Retina (tissue), 1 donor: ENCODE results near the gene KCNIP1.

Source experiments
- DNase-seq: peaks from one replicate; pipeline ENCODE4 v3.0.0-alpha.2; 2016

KCNIP1 gene

DNA sequence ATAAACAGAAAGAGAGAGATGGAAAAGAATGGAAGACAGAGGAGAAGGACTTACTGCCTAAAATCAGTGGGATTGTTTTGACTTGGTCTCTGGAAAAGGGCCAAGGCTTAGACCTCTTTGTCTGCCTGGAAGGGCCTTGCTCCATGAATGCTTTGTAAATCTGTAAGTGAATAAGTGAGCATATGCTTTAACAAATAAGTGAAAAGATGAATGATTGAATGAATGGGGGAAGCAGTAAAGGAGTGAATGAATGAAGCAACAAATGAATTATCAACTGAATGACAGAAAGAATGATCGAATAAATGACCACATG lies 5.5 kb downstream of the KCNIP1 start:
- DNase-seq: no peak

DNA sequence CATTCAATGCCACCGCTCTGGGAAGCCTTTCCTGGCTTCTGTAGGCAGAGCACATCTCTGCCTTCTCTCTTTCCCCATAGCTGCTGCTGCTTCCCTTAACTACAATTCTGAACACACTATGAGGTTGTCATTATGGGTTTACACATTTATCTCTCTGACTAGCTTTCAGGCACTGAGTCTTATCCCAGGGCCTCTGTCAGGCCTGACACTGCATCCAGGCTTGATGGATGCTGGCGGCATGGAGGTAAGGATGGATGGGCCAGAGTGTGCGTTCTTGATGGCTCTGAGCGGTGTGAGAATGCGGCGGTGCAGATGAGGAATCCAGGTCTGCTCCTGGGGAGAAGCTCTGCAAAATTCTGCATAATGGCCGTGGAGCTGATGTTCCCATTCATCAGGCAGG lies 6.3 kb downstream of the KCNIP1 start:
- DNase-seq: no peak

DNA sequence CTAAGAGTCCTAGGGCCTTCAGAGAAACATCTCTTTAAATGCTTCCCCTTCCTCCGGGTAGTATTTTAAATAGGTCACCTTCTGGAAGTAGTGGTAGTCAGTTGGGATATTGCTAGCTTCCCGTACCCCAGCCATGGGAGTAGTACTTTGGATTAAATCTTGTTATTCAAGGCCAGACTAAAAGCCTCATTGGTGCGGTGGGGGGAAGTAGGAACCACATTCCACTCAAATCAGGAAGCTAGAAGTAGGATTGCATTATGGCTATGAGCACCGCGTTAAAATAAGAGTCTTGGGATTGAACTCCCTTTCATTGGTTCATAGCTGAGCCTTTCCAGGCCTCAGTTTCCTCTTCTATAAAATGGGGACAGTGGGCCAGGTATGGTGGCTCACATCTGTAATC lies 6.7 kb downstream of the KCNIP1 start:
- DNase-seq: no peak

DNA sequence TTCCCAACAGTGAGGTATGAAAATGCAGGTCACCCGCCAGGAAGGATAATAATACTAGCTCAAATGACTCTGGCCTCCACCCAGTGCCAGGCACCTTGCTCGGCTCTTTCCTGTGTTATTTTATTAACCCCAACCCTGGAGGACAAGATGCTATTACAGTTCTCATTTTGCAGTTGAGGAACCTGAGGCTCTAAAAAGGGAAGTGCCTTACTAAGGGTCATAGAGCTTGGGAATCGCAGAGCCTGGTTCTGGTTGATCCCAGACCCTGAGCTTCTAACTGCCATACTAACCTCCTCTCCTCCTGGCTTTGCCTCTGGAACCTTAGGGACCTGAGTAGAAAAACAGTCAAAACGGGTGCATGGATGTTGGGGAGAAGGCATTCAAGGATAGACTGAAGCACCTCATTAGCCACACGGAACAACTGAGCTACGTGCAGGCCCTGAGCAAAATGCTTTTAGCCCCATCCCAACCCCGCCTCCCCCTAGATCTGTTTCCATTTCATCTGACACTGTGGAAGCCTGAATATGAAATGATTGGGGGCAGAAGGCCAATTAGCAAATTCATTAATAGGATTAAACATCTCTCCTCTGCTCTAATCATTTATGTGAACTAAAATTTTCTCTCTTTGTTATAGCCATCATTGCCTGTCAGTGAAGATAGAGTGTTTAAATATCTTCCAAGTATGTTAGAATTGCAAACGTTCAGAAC lies 7.9 kb downstream of the KCNIP1 start:
- no peak for DNase-seq

DNA sequence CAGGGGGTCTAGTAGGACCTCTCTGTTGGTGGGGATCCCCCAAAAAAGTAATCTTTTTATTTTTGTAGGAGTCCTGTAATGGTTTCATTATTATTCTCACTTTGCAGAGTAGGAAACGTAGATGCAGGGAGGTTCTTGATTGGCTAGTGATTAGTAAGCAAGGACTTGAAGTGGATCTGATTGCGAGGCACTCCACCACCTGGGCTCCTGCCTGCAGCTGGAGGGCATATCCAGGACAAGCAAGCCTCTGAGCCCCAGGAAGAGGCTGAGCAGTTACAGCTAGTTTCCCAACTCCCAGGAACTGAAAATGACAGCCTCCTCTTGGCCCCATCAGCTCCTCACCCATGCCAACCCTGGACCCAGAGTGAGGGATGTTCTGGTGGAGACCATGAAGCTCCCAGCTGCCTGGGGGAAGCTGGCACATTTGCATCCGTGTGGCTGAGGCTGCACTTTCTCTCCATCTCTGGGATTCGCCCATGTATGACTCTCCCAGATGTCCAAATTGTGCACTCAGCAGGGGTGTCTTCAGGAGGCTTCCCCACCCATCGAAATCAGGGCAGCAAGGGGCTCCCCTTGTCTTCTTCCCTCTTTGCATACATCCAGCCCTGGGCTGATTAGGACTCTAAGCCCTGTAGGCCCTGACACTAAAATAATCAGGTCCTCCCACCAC lies 10.2 kb downstream of the KCNIP1 start:
- DNase-seq: no peak

DNA sequence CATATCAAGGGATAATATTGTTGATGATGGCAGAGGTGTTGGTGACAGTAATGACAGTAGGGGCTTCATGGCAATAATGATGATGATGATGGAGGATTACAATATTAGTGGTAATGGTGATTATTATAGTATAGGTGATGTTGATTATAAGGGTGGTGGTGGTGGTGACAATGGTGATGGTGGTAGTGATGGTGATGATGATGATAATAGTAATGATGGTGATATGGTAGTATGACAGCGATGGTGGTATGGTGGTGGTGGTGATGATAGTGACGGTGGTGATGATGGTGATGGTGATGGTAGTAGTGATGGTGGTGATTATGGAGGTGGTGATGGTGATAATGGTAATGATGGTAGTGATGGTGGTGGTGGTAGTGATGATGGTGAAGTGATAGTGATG lies 13.6 kb downstream of the KCNIP1 start:
- no peak for DNase-seq

DNA sequence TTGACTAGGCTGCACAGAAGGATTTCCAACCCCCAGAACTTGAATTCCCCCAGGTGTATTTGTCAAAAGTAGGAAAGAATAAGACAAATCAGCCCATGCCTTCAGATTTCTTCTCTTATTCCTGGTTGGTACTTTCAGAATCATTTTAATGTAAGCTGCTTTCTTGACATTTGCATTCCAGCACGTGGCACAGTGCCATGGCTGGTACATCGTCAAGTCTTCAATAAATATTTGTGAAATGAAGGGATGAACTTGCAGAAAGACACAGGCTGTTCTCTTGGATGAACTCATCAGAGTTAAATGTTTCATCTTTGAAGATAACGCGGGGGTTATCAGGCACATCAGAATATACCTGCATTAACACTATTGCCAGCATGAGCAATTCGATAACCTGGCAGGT lies 14.5 kb downstream of the KCNIP1 start:
- no peak for DNase-seq

DNA sequence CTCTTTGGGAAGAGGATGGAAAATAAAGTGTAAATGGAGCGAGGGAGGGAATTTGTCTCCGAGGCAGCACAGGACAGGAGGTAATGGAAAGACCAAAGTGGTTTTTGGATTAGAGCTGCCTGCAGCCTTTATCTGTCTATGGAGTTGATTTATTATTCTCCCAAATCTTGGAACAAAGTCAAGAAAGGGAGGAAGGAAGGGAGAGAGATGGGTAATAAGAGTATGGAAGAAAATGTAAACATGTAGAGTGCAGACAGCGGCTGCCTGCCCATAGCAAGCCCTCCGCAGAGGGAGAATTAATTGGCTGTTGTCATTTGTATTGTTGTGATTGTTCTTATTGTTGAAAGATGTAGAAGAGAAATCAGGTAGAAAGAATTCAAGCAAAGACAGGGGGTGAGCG lies 15.7 kb downstream of the KCNIP1 start:
- DNase-seq: no peak

DNA sequence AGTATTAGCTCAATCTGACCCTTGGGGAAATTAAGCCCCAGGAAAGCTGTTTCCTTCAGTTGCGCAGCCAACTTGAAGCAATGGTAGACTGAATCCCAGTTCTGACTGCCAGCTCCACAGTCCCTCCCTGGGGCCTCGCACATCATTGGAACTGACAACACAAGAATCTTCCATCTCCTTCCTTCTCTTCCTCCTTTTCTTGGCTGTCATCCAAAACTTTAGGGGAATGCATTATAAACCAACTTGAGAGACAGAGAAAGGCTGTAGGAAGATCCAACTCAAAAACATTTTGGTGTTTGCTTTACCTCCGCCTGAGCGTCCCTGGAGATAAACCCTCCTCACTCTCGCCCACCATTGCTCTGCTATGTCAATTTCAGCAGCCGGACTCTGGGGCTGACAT lies 16.6 kb downstream of the KCNIP1 start:
- no peak for DNase-seq

DNA sequence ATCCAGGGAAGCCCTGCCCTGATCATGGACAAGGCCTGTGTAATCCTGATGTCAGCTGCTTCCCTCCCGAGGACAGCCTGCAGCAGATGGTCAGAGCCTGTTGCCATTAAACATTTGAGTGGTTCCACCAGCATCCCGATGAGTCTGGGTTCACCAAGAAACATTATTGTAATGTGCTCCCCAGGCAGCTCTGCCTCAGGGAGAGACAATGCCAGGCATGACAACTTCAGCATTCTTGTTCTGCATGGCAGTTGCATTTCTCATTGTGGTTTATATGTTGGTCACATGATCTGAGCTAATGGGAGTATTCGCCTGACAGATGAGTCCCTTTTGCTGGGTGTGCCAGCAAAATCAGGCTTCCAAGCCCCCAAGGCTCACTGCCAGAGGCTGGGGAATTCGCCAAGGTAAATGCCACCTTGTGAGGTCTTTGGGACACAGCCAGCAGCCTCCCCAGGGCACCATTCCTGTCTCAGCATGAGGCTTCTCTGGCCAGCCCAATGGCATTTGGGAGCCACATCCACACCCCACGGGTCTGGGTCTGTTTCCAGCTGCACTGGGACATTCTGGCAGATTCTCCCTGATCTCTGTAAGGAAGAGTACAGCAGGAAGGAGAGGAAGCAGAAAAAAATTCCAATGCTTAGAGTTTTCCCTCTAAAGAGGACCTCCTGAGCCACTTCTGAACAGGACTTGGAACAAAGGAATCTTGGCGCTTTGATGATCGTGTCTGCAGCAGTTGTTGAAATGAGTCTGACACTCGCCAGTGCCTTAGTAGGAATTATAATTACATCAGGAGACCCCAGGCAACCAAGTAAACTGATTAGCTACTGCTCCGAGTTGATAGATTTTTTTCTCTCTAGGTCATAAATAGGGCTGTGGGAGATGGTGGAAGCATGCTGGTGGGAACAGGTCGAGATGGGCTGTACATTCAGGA lies 18.7 kb downstream of the KCNIP1 start:
- DNase-seq: peak; percentile 59

DNA sequence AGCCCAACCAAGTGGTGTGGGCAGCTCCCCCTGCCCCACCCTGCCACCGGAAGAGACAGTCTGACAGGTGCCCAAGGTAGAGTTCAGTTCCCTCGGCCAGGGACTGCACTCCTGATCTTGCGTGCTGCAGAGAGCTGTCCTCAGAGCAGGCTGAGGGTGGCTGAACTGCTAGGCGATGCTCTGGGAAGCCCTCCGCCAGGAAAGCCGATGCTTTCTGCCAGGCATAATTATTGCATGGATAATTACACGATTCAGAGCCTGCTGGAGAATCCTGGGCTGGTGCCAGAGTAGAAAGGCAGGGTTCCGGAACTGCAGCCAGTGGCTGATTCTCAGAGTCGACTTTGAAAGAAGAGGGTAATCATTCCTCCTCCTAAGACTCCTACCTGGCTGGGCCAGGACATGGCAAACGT lies 19.3 kb downstream of the KCNIP1 start:
- DNase-seq: peak; percentile 74

DNA sequence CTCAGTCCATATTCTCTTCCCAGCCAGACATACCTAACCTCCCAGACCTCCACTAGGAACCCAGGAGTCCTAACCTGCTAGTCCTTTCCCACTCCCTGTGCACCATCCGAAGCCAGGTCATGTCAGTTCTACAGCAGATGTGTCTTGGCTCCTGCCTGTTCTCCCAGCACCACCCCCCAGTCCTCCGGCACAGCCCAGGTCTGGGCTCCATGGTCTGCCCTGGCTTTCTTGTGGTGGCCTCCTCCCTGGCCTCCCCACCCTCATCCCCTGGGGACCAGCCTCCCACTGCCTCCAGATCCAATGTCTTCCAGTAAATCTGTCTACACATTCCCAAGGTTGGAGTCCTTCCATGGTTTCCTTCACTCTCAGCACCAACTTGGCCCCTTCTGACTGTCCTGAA lies 20.0 kb downstream of the KCNIP1 start:
- no peak for DNase-seq

DNA sequence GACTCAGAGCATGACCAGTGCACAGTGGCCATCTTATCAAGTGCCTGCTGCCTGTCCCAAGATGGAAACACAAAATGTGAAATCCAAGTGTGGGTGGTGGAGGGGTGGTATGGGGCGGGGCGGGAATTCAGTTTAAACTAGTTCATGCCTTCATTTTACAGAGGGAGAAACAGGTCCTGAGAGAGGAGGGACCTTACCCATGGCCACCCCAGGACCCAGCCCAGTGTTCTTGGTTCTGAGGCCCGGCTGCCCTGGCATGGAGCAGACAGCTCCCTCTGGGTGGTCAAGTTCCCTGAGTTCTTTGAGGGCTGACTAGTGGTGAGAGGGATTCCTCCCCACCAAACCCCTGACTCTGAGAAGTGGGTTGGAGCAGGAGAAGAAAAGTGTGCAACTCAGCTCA lies 20.8 kb downstream of the KCNIP1 start:
- no peak for DNase-seq

DNA sequence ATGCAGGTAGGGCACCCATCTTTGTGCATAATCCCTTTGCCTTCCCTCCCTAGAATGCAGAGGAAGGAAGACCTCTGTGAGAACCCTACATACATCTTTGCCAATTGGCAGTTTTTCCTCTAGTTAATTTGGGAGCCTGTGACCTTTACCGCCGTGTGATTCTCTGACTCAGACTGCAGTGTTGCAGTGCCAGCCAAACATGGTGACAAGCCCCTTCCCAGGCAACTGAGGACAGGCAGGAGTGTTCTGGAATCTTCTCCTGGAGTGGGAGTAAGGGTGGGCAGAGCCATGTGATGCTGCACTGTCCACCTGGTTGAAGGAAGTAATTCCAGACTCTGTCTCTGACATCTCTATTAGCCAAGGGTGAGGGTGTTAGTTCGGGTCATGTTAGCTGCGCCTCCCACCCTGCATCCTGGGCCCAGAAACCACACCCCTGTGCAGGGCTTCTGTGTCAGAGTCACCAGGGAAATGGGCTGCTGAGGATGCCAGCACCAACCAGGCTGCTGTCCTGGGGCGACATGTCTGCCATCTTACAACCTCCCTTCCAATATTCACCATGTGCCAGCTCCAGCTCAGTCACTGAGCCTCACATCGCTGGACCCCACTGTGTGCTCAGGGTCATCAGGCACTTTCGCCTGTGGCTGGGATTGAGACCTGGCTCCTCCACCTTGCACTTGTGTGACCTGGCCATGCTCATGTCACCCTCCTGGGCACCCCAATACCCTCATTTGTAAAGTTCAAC lies 21.8 kb downstream of the KCNIP1 start:
- DNase-seq: no peak

DNA sequence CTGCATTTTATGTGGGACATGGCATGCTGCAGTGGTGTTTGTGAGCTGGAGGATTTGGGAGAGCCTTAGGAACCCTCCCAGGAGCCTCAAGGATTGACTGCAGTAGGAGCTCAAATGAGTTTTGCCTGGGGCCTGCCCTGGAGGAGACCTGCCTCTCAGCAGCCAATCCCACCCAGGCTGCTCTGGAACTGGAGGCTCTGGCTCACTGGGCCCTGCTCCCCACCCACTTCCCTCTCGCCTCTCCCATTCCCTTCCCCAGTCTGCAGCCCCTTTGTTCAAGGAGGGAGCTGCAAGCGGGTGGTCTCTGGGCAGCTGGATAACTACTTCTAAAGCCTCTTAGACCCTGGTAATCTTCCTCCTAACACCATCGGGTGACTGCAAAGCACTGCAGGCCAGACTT lies 24.2 kb downstream of the KCNIP1 start:
- DNase-seq: no peak

DNA sequence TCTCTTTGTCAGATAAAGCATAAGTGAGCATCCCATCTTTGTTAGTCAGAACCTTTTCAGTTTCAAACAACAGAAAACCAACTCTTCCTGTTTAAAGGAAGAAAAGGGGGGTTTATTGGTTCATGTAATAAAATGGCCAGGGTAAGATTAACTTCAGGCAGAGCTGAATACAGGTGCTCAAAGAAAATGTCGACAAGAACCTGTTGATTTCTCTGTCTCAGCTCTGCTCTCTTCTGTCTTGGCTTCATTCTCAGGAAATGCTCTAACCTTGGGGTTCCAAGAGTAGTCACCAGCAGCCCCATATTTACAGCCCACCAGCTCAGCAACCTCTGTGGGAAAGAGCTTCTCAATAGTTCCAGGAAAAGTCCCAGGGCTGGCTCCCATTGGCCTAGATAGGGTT lies 25.2 kb downstream of the KCNIP1 start:
- DNase-seq: no peak

DNA sequence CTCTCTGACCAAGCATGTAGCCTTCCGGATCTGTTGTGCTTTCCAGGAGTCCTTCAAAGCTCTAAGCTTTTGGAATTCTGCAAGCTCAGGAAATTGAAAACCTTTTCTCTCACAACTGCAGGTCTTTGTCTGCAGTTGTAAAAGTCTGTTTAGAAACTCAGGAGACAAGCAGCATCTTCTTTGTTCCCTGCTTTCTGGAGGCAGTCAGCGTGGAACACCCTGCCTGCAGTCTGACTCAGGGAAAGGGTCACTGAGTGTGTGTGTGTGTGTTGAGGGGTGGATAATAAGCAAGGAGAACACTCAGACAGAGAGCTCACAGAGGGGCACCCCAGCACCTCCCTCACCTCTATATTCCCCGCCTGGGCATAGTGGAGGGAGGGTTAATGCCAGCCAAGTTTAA lies 29.1 kb downstream of the KCNIP1 start:
- DNase-seq: no peak

DNA sequence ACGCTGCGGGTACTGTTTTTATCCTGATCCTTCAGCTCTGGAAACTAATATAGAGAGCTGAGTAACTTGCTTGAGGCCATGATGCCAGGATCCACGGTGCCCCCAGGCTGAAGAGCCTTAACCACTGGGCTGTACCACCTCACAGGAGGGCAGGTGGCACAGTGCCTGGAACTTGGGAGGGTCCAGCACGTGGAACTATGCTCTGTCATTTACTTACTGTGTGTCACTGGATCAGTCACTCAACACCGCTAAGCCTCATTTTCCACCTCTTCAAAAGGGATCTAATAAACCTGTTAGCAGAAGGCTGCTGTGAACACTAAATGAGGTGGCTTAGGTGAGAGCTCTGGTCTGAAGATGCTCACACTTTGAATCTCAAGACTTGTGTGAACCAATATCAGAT lies 29.6 kb downstream of the KCNIP1 start:
- DNase-seq: no peak

DNA sequence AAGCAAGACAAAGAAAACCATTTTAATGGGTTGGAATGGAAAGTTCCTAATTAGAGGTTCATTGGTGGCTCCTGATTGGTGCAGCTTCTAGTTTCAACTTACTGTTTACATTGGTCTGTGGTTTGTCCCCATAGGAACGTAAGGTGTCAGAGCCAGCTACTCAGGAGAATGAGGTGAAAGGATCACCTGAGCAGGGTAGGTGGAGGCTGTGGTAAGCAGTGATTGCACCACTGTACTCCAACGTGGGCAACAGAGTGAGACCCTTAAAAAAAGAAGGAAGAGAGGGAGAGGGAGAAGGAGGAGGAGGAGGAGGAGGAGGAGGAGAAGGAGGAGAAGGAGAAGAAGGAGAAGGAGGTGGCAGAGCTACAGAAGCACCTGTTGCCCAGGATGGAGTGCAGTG lies 30.4 kb downstream of the KCNIP1 start:
- DNase-seq: no peak

DNA sequence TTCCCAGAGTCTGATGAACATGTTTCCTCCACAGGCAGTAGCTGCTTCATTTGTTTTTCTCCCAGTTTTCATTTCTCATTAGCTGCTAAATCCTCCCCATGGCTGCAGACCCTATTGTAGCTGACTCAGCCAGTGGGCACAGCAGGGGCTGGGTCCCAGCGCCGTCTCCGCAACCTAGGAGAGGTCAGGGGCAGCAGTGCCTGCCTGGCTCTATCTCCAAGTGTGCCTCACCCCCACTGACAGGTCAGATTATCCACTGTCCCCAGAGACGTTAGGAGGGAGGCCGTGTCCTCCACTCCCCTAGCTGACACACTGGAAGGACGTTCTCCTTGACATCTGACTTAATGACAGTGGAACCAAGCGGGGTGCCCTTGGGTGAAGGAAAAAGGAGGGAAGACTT lies 31.1 kb downstream of the KCNIP1 start:
- DNase-seq: peak; percentile 47

DNA sequence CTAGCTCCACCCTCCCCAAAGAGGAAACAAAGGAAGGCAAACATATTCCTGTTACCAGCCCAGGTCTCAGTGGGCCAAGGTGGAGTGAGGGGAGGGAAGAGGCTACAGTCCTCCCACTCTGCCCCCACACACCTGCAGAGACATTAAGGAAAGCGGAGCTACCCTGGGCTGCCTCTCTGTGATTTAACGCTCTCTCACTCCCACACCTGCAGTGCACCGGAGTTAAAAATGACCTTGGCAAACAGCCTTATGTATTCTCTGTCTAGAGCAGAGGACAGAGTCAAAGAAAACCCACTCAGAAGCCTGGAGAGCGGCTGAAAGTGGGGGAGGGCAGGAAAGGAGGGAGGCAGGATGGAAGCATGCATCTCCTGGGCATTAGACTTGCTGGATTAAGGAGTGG lies 32.7 kb downstream of the KCNIP1 start:
- no peak for DNase-seq

DNA sequence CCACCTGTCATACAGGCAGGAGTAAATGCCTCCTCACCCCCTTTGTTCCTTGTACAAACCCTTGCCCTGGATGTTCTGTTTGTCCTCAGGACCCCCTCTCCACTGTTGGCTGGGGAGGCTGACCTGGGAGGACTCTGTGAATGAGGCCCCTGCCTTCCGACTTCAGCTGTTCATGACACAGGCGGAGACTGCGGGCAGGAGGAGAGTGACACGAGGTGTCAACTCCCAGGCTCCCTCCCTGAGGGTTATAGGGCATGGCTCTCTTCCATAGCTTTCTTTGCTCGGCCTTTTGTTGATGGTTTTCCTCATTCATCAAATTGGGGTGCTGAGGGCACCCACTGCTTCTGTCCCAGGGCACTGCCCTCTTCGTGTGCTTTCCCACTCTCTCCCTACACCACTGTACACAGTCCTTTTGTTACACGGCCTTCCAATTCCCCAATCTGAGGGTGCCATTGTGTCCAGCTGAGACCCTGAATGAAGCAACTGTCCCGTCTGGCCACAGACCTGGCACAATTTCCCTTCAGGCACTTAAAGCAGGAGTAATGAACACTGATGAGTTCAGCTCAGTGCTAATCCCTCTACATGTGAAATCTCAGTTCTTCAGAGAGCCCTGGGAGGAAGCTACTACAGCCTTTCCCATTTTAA lies 33.8 kb downstream of the KCNIP1 start:
- no peak for DNase-seq

DNA sequence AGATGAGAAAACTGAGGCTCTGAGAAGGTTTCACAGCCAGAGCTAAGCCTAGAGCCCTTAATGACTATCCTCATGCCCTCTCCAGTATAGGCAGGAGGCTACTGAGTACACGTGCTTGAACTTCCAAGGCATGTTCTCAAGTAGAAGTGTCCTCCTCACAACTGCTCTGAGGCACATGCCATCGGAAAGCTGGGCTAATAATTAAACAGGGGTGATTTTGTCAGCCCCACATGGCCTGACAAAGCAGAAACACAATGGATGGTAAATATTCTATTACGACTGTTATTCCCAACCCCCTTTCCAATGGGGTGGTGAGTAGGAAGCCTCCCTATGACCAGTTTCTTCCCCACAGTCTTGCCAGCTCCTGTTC lies 34.3 kb downstream of the KCNIP1 start:
- DNase-seq: no peak
